A673 (cell line): ENCODE results near the gene SLBP.

Experiments used
- EZH2 ChIP-seq: fragments of 200-600 bp; sonication (generic); IDR thresholded peaks from 2 replicates; pipeline ENCODE4 v1.6.1; 2017; ENCODE audit warnings: borderline replicate concordance, low read depth, mild to moderate bottlenecking, mixed read lengths, antibody characterized with exemption, low read length; ENCODE audit not compliant: poor library complexity, severe bottlenecking
- TF ChIP-seq, protein P1 (sequence below): fragments of 300-800, 200-600 bp; sonication (generic); conservative IDR thresholded peaks from 2 replicates; pipeline ENCODE4 v1.5.1; 2017; ENCODE audit warnings: low read depth, mild to moderate bottlenecking, antibody characterized with exemption, low read length, moderate library complexity, mixed read lengths

DNA sequence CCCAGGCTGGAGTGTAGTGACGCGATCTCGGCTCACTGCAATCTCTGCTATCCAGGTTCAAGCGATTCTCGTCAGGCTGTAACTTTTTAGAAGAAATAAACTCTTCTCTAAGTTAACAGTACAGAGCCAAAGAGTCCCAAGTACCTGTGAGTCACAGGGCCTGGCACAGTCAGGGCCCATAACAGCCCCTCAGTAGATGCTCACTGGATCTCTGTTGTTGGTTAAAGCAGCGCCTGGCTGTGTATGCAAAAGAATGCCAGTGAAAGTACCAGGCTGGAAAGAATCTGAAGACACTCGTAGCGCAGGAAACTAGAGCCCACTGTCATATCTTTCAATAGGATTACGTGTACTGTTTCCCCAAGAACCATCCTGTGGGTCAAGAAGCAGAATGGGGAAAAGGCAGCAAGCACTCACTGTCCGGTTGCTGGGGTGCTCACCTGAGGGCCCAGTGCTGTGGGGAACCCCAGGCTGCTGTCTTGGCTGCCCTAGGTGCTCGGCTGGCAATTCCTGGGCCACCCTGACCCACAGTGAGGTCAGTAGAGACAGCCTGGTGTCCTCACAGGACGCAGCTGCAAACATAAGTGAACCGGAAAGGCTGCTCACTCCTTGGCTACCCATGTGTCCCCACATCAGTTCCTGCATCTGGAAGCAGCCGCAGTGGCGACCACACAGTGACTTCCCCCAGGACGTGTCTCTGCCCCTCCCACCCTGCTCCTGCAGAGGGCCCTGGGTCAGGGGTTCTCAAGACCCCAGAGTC, 3.1 kb upstream of the SLBP start:
- TF ChIP-seq, protein P1, sequence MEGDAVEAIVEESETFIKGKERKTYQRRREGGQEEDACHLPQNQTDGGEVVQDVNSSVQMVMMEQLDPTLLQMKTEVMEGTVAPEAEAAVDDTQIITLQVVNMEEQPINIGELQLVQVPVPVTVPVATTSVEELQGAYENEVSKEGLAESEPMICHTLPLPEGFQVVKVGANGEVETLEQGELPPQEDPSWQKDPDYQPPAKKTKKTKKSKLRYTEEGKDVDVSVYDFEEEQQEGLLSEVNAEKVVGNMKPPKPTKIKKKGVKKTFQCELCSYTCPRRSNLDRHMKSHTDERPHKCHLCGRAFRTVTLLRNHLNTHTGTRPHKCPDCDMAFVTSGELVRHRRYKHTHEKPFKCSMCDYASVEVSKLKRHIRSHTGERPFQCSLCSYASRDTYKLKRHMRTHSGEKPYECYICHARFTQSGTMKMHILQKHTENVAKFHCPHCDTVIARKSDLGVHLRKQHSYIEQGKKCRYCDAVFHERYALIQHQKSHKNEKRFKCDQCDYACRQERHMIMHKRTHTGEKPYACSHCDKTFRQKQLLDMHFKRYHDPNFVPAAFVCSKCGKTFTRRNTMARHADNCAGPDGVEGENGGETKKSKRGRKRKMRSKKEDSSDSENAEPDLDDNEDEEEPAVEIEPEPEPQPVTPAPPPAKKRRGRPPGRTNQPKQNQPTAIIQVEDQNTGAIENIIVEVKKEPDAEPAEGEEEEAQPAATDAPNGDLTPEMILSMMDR, result no peak
- no peak for TF ChIP-seq EZH2
